ENCODE results near the gene COL28A1.

The COL28A1 gene

GRCh38 chr7:7535691-7536090 lies at the start of gene COL28A1:
Gene COL28A1, minus strand, starts transcription at chr7:7535873. Its CDS starts 2,998 bp downstream, at chr7:7532875.
- no peak within 1 kb of the TSS for H3K4me3 ChIP-seq (ENCODE audit: low read depth, low read length)
- peak; percentile 16 for DNase-seq (ENCODE audit: low read depth)
- TF ChIP-seq, protein P1, sequence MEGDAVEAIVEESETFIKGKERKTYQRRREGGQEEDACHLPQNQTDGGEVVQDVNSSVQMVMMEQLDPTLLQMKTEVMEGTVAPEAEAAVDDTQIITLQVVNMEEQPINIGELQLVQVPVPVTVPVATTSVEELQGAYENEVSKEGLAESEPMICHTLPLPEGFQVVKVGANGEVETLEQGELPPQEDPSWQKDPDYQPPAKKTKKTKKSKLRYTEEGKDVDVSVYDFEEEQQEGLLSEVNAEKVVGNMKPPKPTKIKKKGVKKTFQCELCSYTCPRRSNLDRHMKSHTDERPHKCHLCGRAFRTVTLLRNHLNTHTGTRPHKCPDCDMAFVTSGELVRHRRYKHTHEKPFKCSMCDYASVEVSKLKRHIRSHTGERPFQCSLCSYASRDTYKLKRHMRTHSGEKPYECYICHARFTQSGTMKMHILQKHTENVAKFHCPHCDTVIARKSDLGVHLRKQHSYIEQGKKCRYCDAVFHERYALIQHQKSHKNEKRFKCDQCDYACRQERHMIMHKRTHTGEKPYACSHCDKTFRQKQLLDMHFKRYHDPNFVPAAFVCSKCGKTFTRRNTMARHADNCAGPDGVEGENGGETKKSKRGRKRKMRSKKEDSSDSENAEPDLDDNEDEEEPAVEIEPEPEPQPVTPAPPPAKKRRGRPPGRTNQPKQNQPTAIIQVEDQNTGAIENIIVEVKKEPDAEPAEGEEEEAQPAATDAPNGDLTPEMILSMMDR (IDR thresholded peaks at IDR 0.05; ENCODE audit: low read depth, low read length, missing control alignments): no peak
- in situ Hi-C loops (cut with HindIII; ENCODE audit: low sequenced_read_pairs): loop anchor here (10.0 kb wide), 1 partner anchor 111 kb away; no protein-coding TSS in a partner anchor

DNA sequence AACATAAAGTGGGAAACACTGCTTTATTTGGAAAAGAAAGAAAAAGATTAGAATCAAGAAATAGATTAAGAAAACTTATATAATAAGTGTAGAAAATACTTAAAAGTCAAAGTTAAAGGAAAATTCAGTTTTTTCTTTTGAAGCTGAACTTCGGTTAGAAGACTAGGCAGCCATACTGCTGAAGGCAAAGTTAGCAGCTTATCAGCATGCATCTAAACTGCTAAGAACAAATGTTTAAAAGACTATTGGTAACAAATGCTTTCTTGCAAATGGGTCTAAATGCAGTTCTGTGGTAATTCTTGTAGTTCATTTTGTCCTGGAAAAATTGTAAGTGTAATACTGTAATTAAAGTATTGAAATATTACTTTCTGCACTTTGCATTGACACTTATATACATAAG lies 49.0 kb upstream of the COL28A1 start:
- DNase-seq (ENCODE audit: low read depth): no peak
- in situ Hi-C loops (cut with HindIII; ENCODE audit: low sequenced_read_pairs): no loop called here
- H3K4me3 ChIP-seq (ENCODE audit: low read depth, low read length): no peak overlapping the region
- TF ChIP-seq, protein P1 (IDR thresholded peaks at IDR 0.05; ENCODE audit: low read depth, low read length, missing control alignments): no peak

GRCh38 chr7:7583731-7584130 lies 48.1 kb upstream of the COL28A1 start:
- in situ Hi-C loops (cut with HindIII; ENCODE audit: low sequenced_read_pairs): no loop called here
- TF ChIP-seq, protein P1 (IDR thresholded peaks at IDR 0.05; ENCODE audit: low read depth, low read length, missing control alignments): no peak
- no peak overlapping the region for H3K4me3 ChIP-seq (ENCODE audit: low read depth, low read length)
- no peak for DNase-seq (ENCODE audit: low read depth)

- DNase-seq (ENCODE audit: low read depth): no peak
- in situ Hi-C loops (cut with HindIII; ENCODE audit: low sequenced_read_pairs): no loop called here
- H3K4me3 ChIP-seq (ENCODE audit: low read depth, low read length): no peak overlapping the region
- TF ChIP-seq, protein P1 (IDR thresholded peaks at IDR 0.05; ENCODE audit: low read depth, low read length, missing control alignments): no peak
Observed at GRCh38 chr7:7582596-7582995, 46.9 kb upstream of the COL28A1 start.

DNA sequence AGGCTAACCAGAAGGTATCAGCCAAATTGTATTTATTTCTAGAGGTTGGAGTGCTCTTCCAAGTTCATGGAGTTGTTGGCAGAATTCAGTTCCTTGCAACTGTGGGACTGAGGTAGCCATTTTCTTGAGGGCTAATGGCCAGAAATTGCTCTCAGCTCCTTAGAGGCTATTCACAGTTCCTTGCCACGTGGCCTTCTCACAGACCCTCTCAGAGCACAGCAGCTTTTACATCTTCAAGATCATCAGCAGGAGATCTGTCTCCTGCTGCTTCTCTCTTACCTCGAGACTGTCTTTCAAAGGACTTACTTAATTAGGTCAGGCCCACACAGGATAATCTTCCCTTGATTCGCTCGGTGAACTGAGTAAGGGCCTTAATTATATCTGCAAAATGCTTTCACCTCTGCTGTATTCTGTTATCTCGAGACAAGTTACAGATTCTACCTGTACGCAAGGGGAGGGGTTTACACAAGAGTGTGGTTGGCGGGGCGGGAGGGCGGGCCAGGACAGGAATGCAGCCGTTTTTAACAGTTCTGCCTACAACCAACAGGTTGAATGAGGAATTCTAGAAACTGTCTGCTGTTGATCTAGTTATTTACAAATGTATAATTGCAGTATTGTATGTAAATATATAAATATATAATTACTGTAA lies 46.0 kb upstream of the COL28A1 start:
- in situ Hi-C loops (cut with HindIII; ENCODE audit: low sequenced_read_pairs): no loop called here
- H3K4me3 ChIP-seq (ENCODE audit: low read depth, low read length): no peak overlapping the region
- no peak for DNase-seq (ENCODE audit: low read depth)
- TF ChIP-seq, protein P1 (IDR thresholded peaks at IDR 0.05; ENCODE audit: low read depth, low read length, missing control alignments): no peak

GRCh38 chr7:7579638-7580037 lies 44.0 kb upstream of the COL28A1 start:
- no peak overlapping the region for H3K4me3 ChIP-seq (ENCODE audit: low read depth, low read length)
- in situ Hi-C loops (cut with HindIII; ENCODE audit: low sequenced_read_pairs): no loop called here
- no peak for DNase-seq (ENCODE audit: low read depth)
- TF ChIP-seq, protein P1 (IDR thresholded peaks at IDR 0.05; ENCODE audit: low read depth, low read length, missing control alignments): no peak

All from astrocyte of the cerebellum (primary cell).